Stimulated activated CD4-positive, alpha-beta T cell treated with anti-CD3 and anti-CD28 coated beads, TNF-alpha, amount 100 ng/mL, for 4 hours (primary cell): ENCODE data around the gene EPHA1.
"Not testable (repeated sequence)": the region's sequence is repeated elsewhere in the genome, so short reads cannot be mapped to it uniquely, and the experiment has no call there.

ENCODE experiments used
- DNase-seq, 3 experiments: peaks; one replicate each; pipeline ENCODE4 v3.0.0-alpha.2; 2020; ENCODE audit warnings: low read depth in 3 of 3

Gene EPHA1

DNA sequence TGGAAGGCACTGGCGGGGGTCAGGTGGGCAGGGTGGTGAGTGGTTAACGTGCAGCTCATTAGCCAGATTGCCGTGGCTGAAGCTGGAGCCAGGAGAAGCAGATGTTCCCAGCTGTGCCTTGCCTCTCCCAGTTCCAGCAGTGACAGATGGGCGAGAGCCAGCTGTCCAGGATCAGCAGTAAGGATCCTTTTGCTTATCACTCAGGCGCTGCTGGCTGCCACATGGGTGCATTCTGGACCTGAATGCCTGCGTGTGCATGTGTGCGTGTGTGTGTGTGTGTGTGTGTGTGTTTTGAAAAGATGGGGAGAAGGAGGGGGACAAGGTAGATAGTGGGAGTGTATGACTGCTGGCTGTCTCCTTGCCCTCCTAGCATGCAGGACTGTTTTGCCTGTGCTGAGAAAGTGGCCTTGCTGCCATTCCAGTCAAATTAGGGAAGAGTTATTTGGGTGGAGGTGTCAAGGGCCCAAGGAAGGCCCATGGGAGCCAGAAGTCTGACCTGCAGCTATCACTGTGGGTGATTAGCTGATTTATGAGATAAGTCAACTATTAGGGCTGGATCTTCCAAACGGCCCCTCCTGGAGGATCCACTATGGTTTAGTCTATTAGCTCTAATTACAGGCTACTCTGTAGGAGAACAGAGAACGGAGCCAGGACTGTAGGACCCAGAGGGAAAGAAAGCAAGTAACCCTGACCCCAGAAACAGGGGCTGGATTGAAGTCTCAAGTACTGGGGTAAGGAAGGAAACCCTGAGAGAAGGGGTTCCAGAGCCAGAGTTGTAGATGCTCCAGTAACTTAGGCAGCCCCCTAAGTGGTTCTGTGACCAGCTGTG, 3.3 kb downstream of the EPHA1 start:
- DNase-seq: no peak

DNA sequence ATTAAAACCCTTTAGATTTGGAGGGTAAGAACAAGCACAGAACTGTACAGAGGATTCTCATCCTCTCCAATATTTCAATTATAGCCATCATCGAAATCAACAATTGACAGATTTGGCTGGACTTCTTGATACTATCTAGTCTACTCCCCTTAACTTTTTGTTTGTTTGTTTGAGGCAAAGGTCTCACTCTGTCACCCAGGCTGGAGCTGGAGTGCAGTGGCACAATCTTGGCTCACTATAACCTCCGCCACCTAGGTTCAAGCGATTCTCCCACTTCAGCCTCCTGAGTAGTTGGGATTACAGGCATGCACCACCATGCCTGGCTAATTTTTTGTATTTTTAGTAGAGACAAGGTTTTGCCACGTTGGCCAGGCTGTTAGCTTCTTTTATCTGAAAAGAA, 6.4 kb downstream of the EPHA1 start:
- not testable (repeated sequence) for DNase-seq

DNA sequence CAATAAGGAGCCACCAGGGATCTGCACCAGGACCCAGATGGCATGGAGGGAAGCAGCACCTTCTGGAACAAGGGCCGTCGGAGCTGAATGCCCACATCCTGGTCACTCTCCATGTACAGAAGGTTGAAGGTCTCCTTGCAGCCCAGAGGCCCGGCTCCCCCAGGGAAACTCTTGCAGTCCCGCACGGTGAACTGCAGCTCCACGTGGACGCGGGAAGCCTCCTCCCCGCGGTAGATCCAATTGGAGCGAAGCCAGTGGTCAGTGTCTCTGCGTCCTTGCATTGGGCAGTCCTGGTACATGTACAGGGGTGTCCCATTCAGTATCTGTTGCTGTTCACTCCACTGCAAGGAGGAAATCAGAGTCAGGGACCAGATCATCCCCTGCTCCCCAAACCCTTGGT, 7.4 kb downstream of the EPHA1 start:
- no peak for DNase-seq

DNA sequence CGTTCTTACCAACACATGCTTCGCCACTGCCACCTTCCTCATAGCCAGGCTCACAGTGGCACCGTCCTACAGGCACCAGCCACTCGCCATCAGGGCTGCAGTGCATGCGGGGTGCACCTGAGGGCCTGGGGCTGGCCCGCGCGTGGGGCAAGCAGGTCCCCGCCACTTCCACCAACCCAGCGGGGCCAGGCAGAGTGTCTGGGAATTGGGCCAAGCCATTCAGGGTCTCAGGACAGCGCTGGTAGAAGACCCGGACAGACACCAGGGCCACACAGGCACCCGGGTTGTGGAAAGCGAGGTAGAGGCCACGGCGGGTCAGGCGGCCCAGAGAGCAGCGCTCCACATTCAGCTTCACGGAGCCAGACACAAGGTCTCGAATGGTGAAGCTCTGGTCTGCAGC, 9.0 kb downstream of the EPHA1 start:
- no peak for DNase-seq

DNA sequence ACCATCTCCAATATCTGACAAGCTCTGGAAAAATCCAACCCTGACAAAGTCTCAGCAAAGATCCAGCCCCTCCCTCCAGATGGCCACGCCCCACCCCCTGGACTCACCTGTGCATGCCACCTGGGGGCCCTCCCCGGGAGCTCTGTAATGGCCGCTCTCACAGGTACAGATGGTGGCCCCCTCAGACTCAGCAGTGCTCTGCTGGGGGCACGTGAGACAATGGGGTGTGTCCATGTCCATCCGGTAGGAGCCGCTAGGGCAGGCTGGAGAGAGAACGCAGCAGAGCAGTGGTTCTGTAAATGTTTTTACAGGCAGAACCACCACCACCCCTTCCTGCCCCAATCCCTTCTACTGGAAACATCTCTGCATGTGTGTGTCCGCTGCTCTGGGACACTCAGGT, 9.5 kb downstream of the EPHA1 start:
- DNase-seq: no peak

DNA sequence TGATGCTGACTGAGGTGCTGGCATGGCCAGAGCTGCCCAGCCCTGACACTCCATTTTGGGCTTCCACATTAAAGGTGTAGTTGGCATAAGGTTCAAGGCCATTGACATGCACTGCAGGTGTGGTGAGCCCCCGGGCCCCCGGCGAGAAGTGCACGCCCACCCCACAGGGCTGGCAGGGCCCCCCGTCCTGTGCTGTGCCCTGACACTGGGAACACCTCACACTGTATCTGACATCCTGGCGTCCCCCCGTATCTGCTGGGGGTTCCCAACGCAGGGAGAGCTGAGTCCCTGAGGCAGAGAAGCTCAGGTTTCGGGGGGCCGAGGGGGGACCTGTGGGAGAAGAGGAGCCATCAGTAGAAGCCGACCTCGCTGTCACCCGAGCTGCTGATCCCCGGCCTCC, 10.0 kb downstream of the EPHA1 start:
- DNase-seq: no peak

DNA sequence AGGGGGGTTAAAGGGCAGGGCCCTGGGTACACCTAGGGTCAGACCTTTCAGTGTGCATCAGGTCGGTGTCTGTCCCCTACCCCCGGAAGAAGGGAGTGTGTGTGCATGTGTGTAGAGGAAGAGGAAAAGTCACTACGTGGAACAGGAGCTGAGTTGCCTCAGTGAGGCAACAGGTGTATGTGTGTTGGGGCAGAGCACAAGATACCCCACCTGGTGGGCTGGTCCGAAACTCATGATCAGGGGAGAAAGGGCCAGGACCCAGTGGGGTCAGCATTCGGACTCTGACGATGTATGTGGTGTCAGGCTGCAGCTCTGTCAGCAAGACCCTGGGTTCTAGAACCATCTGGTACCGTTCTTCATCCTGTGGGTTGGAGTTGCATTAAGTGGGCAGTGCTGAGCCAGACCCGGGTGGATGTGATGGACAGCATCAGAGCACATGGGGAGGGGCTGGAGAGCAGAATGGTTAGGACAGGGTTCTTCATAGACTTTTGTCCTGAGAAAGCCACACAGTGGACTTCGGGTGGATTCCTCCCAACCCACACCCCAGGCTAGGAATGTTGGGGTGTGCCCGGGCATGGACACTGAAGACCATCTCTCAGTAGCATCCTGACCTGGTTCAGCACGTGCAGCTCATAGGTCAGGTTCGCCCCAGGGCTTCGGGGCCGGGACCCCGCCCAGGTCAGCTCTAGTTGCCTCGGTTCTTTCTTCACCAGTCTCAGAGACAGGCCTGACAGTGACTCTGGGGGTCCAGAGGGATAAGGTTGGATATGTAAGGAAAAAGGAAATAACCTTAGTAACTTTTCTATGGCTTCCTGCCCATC, 10.7 kb downstream of the EPHA1 start:
- no peak for DNase-seq

DNA sequence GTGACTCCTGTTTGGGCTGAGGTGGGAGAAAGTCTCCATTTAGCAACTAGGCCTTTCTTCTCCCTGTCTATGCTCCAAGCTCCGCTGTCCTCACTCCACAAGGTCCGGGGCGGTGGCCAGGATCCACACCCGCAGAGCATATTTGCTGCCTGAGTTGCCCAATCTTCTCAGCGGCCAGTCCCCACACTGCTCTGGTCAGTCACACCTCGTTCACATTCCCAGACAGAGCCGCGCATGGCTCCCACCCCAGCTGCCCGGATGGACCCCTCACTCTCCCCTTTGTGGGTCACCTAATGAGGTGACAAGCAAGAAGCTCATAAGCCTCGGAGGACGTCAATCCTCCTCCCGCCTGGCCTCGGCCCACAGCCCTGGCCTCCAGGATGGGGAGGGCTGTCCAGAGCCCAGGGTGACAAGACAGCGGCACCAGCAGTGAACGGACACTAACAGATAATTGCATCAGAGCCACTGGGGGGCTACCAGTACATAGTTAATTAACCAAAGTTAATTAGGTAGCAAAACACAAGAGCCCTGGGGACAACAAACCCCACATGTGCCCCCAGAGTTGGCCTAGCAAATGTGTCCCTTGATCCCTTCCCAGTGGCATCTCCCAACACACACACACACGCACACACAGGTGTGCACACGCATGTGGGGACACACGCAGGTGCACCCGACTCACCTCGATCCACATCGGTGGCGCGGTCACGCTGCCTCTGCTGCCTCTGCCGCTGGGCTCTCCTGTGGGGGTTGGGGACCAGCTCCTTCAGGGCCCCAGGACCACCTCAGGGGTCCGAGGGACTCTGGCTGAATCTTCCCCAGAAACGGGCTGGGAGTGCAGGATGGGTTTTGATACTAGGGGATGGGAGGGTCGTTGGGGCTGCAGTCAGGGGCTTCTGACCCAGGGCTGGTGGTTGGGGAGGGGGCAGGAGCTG, 11.8 kb downstream of the EPHA1 start:
- no peak for DNase-seq

DNA sequence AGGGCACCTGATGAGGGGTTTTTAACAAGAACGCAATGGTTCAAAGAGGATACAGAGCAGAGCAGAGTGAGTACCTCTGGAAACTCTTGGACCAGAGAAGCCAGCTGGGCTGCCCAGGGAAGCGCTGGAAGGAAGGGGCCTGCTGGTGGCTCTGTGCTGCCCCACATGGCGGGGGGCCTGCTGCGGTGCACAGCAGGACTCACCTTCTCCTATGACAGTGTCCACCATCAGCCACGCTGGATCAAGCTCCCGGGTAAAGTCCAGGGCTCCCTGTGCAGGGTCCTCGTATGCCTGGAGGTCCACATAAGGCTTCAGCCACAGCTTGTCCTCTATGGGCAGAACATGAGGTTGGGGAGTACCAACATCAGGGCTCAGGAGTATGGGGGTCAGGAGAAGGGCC, 12.5 kb downstream of the EPHA1 start:
- no peak for DNase-seq

DNA sequence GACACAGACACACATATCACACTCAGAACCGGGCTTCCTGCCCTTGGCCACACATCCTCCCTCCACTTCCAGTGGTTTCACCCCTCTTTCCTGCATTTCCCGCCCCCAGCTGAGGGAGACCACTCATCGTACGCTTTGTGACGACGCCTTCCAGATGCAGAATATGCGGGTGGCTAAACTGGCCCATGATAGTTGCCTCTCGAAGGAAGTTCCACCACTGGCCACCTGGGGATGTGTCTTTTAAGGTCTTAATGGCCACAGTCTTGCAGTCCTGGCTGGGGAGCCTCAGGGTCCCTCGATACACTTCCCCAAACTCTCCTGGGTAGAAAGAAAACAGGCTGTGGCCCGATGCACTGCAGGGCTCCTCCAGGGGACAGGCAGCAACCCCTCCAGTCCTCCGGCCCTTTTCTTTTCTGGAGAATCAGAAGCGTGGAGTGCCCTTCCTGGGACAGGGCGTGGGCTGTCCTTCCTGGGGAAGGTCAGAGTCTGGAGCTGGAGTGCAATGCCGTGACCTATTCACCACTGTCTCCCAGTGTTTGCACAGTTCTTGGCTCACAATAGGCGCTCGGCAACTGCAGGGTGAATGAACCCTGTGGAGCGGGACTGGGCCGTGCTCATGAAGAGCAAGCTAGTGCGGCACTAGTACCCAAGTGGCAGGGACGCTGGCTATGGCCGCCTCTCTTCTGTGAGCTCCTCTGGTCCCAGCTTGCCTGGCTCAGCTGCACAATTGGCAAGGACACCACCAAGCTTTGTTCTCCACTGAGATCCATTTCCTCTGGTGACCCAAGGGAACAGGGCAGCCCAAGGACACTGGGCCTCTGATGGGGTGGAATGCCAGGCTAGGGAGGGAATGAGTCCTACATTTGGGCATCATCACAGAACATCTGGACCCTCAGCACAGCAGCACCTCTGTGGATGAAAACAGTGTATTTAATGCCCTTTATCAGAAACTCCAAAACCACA, 13.2 kb downstream of the EPHA1 start:
- no peak for DNase-seq

DNA sequence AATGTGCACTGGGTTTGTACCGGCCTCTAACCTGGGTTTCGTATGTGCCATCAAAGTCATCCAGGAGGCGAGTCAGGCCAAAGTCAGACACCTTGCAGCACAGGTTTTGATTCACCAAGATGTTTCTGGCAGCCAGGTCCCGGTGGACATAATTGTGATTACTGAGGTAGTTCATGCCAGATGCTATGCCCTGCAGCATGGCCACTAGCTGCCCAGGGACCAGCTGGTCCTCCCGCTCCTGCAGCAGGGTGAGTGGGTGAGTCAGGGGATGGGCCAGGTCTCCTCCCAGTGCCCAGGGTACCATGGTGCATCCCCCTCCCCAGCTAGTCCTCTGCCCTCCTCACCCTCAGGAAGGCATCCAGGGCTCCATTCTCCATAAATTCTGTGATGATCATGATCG, 13.9 kb downstream of the EPHA1 start:
- DNase-seq: no peak

DNA sequence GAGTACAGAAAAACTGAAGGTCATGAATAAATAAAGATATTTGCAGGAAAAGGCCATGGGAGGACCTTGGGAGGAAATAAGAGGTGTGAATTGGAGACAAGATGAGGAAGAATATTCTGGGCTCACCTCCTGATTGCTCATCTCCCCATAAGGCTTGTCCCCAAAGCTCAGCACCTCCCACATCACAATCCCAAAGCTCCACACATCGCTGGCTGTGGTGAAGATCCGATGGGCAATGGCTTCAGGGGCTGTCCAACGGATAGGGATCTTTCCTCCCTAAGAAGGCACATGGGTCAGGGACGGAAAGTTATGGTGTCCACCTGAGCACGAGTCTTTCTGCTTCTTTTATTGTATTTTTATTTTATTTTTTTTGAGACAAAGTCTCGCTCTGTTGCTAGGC, 14.6 kb downstream of the EPHA1 start:
- DNase-seq: no peak

DNA sequence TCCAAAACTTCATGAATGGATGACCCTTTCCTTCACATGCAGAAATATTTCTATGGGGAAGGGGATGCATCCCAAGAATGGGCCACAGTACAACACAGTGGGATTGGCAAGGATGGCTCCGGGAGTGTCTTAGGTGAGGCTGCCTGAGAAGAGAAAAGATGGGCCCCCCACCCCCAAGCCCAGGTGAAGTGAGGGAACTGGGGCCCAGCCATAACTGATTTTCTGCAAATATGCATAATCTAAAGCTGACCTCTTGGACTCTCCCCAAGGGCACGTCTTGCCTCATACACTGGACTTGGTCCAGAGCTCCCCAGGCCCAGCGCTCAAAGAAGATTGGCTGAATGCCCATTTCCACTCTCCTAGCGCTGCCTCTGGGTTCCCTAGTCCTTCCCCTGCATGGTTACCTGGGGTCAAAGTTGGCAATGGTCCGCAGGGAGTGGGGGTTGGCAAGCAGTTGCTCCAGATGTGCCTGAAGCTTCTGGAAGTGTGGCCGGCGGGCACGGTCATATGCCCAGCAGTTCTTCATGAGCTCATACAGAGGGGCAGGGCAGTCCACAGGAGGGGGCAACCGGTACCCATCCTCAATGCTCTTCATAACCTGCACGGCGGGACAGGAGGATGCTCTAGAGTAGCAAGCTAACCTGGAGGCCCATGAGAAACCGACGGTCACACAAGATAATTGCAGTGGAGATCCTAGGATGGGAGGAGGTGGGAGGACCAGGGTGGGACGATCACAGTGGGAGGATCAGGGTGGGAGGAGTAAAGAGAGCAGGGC, 15.2 kb downstream of the EPHA1 start:
- DNase-seq: no peak

DNA sequence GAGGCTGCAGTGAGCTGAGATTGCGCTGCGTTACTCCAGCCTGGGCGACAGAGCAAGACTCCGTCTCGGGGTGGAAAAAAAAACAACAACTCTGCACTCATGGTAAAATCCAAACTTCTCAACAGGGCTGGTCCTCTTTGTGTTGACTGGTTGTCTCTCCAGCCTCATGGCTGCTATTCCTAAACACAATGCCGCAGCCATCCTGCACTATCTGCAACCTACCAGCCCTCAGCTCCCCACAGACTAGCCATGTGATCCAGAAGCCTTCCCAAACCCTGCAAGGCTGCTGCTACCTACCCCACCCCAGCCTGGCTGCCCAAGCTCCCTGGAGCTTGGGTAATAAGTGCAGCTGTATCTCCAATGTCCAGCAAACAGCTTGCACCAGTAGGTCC, 15.8 kb downstream of the EPHA1 start:
- no peak for DNase-seq

DNA sequence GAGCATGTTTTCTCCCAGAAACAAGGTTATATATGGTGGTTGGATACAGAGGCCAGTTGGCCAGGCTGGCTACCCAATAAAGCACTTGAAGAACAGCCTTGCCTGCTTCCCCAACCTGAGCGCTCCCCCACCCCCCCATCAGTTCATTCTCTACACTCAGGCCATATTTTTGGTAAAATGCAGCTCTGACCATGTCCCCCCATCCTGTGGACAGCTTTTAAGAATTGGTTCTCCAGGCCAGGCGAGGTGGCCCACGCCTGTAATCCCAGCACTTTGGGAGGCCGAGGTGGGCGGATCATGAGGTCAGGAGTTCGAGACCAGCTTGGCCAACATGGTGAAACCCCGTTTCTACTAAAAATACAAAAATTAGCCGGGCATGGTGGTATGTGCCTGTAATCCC, 16.2 kb downstream of the EPHA1 start:
- not testable (repeated sequence) for DNase-seq

DNA sequence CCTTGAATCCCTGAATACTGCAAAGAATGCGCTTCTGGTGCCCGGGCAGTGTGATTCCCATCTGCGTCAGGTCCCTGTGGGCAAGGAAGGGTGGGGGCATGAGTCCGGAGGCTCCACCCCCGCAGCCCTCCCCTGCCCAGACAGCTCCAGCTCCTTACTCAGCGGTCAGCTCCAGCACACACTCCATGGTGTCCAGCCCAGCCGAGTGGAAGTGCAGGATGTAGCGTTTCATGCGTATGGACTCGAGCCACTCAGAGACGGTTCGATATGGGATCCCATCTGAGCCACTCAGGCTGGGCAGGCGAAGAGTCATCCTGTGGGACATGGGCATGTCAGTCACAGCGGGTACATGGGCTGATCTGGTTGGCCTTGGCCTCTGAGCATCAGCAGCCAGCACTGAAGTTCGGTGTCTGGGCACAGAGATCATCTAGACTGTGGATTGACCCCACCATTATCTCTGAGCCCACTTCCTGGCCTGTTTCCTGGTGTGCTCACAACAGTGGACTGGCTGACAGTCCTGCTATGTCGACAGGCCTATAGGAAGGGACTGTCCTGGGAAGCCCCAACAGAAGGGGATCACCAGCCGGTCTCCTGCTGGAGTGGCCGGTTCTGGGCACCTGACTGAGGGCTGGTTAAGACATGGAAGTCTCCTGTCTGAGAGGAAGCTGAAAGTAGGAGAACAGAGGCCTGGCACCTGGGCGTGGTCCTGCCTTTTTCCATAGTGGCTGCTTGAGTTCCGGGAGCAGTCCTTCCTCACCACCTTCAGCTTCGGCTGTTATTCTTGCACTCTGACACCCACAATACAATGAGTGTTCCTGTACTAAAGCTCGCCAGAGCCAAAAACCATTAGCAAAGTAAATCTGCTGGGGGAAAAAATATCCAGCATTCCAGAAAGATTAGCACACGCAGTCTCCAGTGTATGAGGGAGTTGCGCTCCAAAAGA, 16.9 kb downstream of the EPHA1 start:
- DNase-seq: no peak

DNA sequence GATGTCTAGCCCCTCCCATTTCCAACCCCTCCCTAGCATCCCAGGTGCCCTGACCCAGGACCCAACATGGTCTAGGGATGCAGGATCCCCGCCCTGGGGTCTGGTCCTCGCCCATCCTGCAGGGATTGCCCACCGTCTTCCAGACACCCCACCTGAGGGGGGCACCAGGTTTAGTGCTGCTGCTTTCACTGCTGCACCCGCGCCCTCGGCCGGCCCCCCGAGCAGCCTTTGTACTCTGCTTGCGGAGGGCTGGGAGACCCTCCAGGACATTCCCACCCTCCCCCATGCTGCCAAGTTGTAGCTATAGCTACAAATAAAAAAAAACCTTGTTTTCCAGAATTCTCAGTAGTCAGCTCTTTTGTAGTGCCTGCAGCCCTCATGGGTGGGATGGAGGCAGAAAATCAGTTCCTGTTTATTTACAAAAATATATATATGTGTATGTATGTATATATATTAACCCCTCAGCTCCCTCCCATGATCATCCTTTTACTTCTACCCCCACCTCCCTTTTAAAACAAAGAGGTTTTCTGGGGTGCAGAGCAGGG, 17.8 kb downstream of the EPHA1 start:
- DNase-seq: no peak

DNA sequence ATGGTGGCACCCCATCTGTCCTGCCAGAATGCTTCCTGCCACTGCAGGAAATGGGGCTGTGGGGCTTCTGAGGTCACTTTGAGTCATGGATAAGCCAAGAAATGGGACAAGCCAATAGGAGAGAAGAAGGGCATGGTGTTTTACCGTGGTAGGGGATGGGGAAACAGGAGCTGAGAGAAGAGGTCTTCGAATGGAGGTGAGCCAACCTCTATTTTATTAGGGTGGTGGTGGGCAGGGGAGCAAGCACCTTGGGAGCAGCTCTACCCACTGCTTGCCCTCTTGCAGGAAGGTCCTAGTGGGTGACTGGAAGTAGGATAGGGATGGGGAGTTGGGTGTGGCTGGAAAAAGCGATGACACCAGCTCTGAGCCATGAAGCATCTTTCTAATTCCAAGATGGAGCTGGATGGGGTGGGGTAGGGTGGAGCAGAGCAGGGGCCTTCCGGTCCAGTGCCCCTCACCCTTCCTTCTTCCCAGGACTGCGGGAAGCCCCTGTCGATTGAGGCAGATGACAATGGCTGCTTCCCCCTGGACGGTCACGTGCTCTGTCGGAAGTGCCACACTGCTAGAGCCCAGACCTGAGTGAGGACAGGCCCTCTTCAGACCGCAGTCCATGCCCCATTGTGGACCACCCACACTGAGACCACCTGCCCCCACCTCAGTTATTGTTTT, 18.4 kb downstream of the EPHA1 start:
- DNase-seq: no peak
